Stimulated activated CD8-positive, alpha-beta memory T cell treated with anti-CD3 and anti-CD28 coated beads, Interleukin-15, amount 100 ng/mL, for 24 hours (primary cell): Measurements from ENCODE around the gene ERCC4.

Experiments used
- DNase-seq: peaks from one replicate; pipeline ENCODE4 v3.0.0-alpha.2; 2020; ENCODE audit warnings: low read depth

The ERCC4 gene

DNA sequence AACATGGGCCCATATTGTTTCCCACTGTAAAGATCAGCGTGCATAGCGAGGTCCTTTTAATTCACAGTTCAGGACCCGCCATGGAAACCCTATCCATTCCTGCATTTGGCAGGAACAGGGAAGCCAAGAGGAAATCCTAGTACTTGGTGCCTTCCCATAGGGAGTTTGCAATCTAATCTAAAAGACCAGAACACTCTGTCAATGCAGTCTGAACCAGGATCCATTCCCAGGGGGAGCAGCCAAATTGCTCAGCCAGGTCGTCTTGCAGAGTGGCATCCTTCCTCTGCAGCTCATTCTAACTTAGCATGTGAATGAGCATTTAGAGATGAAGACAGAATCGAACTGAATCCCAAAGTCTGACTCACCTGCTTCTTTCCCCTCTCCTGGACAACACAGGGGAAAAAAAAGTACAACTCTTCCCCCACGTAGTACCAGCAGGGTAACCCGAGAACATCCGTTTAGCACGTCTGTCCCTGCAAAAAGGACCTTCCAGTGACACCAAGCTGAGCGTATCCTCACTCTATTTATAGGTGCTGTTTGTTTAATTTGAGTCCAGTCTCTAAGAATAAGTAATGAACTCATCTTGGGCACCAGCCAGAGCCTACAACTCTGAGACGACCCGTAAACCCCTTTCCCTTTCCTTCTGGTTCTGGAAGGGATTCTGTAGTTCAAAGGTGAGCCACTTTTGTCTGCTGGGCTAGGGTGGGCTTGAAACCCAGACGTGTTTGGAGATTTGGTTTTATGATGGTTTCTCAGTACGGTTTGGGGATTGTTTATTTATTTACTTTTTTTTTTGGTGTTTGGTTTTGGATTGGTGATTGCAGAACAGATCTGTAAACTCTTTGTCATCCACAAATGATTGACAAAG lies 74.5 kb downstream of the ERCC4 start:
- DNase-seq: no peak

DNA sequence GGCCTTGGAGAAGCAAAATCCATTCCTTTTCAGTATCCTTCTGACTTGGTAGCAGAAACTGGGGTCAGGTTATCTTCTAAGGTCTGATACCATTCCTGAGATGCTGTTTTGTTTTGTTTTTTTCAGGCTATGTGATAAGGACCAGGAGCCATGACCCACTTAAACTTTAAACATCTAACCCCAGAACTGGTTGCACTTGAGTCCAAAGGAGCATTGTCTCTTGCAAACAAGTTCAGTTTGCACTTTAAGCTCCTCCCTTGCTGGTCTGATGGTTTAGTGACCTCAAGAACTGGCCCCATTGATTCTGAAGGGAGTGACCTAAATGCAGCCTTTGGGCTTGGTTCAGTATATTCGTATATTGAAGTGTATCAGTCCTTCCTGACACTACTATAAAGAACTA lies 75.2 kb downstream of the ERCC4 start:
- no peak for DNase-seq

DNA sequence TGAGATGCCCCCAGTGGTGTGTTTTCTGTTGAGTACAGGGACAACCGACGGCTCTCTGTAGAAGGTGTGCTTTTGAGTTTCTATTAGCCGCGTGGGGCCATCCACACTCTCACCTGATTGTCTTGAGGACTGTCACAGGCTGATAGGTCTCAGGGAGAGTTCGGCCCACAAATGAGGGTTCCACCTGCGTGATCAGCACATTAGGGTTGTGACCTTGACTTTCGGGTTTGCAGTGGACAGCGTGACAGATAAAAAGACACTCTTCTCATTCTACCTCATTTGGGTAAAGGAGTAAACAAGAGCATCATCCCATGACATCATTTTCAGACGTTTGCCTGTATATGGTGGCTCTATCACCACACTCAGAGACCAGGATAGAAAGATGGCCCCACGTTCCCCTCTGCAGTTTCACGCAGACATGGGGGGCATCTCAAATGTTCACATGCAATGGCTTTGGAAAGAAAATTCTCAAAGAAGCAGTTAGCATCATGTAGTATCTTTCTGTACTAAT lies 76.9 kb downstream of the ERCC4 start:
- no peak for DNase-seq

DNA sequence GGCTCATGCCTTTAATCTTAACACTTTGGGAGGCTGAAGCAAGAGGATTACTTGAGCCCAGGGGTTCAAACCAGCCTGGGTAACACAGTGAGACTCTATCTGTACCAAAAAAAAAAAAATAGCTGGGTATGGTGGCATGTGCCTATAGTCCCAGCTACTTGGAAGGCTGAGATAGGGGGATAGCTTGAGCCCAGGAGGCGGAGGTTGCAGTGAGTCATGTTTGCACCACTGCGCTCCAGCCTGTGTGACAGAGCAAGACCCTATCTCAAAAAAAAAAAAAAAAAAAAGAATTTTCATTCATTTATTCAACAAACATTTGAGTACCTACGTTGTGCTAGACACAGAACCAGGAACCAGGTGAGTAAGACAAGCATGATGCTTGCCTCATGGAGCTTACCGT lies 77.6 kb downstream of the ERCC4 start:
- no peak for DNase-seq

DNA sequence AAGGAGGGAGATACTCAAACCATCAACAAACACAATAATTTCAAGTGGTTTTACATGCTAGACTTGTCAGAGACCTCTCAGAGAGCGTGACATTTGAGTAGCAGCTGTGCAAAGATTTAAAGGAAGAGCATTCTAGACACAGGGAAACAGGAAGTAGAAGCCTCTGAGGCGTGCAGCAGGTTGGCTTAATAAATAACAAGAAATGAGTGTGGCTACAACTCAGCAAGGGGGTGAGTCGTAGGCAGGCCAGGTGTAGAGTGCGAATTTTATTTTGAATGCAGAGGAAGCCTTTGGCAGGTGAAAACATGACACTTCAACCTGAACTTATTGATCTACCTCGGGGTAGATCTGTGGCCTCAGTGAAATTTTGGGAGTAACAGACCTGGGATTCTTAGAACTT lies 78.0 kb downstream of the ERCC4 start:
- DNase-seq: no peak

DNA sequence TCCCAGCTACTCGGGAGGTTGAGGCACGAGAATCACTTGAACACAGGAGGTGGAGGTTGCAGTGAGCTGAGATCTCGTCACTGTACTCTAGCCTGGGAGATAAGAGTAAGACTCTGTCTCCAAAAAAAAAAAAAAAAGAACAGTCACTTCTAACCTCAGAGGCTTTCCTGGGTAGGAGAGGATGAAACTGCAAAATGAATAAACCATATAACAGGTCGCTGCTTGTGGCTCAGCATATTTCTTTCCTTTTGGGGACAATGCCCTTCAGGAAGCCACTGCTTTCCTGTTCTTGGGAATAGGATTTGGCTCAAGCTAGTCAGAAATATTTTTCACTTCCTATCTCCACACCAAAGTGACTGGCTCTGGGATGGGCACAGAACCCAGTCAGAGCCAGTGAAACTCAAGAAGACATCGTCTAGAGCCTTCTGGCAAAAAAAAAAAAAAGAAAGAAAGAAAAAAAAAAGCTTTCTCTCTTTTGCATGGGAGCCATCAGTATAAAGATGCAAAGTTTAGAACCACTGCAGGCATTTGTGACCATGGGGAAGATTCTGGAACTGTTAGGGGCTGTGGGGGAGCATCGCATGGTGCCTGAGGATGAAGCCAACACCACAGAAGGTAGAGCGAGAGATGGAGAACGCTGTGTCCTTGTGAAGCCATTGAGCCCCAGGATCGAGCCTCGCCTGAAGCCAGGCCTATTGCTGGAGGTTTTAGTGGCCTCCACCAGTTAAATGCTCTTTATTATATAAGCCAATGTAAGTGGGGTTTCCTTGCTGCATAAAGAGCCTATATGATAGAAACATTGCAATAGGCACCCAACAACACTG lies 79.3 kb downstream of the ERCC4 start:
- no peak for DNase-seq

DNA sequence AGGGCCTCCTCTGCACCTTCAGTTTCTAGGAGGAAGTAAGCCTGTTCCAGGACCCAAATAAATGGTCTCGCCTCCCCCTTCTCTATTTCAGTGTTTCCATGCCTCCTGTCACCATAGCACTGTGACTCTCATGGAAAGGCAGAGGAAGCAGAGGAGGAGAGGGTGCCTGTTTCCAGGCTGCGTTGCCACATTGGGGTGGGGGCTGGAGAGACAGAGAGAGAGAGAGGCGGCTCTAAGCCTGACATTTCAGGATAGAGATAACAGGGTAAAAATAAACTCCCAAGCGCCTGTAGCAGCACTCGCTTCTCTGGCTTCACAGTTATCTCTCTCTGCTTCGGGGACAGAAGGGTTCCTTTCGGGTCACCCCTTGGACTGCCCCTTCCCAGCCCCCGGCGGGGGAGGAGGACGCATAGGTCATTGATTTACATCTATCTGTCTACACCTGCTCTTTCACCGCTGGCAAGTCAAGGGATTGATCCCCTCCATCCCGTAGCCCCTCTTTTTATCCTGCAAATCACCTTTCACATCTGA lies 80.0 kb downstream of the ERCC4 start:
- no peak for DNase-seq

DNA sequence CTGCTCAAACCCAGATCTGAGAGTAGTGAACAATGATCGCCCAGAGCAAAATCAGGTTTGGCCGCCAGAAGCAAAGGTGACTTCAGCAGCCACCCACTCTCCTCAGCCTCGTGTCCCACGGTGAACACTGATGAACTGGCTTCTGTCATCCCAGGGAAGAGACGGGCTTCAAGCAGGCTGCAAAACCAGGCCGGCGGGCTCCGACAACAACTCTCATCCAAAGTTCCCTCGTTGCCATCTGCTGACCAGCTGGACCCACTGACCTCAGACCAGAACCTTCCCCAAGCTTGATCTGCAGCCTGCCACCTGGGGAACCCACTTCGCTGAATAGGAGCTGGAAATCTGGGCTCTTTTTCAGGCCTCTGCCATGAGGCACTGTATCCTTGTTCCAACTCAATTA lies 81.6 kb downstream of the ERCC4 start:
- no peak for DNase-seq
